K562 (cell line): ENCODE data around the gene PYY. TPM values are rescaled to one million over a fixed set of nuclear protein-coding genes. Genes with fewer than 3 reads are reported as not detected.
A peak's percentile ranks its signal among the peaks of the same experiment; 100 is the strongest.

Source experiments
- ATAC-seq: fragments of 200-7000 bp; cut with Tn5 transposase; 3 replicates; pipeline ENCODE4 v1.9.1; 2020; ENCODE audit warnings: moderate library complexity
- BruUV-seq: library from RNA; stranded (reverse); fragments of 400-500 nt; replicated peaks from 2 replicates; lab custom pipeline; 2021; lab: Mats Ljungman, UMichigan
- CTCF ChIA-PET: fragments of 300-600 bp; formaldehyde crosslinking; extraction: SDS; loops from one replicate; lab custom pipeline; 2021; ENCODE audit warnings: low intra/inter-chr PET ratio; lab: Yijun Ruan, JAX
- POLR2A ChIA-PET: fragments of 300-600, 350-650 bp; sonication (Branson Sonifier 250); formaldehyde crosslinking; extraction: SDS; loops from one replicate; lab custom pipeline; 2021; ENCODE audit warnings: antibody characterized with exemption, inconsistent platforms; lab: Yijun Ruan, JAX
- DNase-seq, 4 experiments: peaks; one replicate each; pipeline versions ENCODE4 v3.0.0 to v3.0.0-alpha.2; 2011 to 2018; ENCODE audit warnings: low spot score in 3 of 4, mixed read lengths in 3 of 4; ENCODE audit errors: extremely low read depth in 1 of 4
- FAIRE-seq: peaks from 2 replicates; lab custom pipeline; 2011; peaks lifted over from hg19 to GRCh38; lab: Jason Lieb, UNC
- H2AFZ ChIP-seq: 2 replicates; pipeline ENCODE4 v1.6.0; 2011; ENCODE audit warnings: low read depth, low read length, control low read depth, inconsistent platforms
- H3K27ac ChIP-seq: fragments of 200-600 bp; 3 replicates; pipeline ENCODE4 v1.8.0; 2011; ENCODE audit warnings: low read depth, mild to moderate bottlenecking, control low read depth, inconsistent platforms, low read length, moderate library complexity, mixed read lengths; ENCODE audit errors: extremely low read depth
- H3K27me3 ChIP-seq, 2 experiments: fragments of 300-600 bp in 1 of 2; 2 replicates in 1 of 2; 3 replicates in 1 of 2; pipeline versions ENCODE4 v1.6.0 to v1.8.0; 2011; ENCODE audit warnings: inconsistent platforms in 2 of 2, low read length in 2 of 2, mild to moderate bottlenecking in 1 of 2, mixed read lengths in 1 of 2, moderate library complexity in 1 of 2; ENCODE audit not compliant: control insufficient read depth in 2 of 2, insufficient read depth in 2 of 2
- H3K36me3 ChIP-seq: fragments of 300-600 bp; 3 replicates; pipeline ENCODE4 v1.8.0; 2011; ENCODE audit warnings: mild to moderate bottlenecking, low read length, inconsistent platforms; ENCODE audit not compliant: control insufficient read depth, insufficient read depth
- H3K4me1 ChIP-seq, 2 experiments: fragments of 200-600 bp in 1 of 2; replicated peaks in 1 of 2; 2 replicates in 1 of 2; 3 replicates in 1 of 2; pipeline versions ENCODE4 v1.5.1 to v1.8.0; 2011; ENCODE audit warnings: inconsistent platforms in 2 of 2, low read length in 2 of 2, mild to moderate bottlenecking in 1 of 2, mixed read lengths in 1 of 2, moderate library complexity in 1 of 2; ENCODE audit not compliant: control insufficient read depth in 2 of 2, insufficient read depth in 2 of 2
- H3K4me2 ChIP-seq: 2 replicates; pipeline ENCODE4 v1.6.1; 2011; ENCODE audit warnings: low read length, control low read depth, inconsistent platforms, mixed read lengths; ENCODE audit not compliant: insufficient read depth
- H3K4me3 ChIP-seq: fragments of 200-600 bp; sonication (generic), shearing (Covaris generic); 2 replicates; pipeline ENCODE4 v1.5.1; 2016; ENCODE audit warnings: control low read depth, inconsistent platforms
- H3K79me2 ChIP-seq: fragments of 200-600 bp; 3 replicates; pipeline ENCODE4 v1.8.0; 2011; ENCODE audit warnings: low read length, inconsistent platforms; ENCODE audit not compliant: control insufficient read depth, insufficient read depth
- H3K9ac ChIP-seq, 2 experiments: 2 replicates each; pipeline versions ENCODE4 v1.6.0 to v1.6.1; 2011; ENCODE audit warnings: low read depth in 2 of 2, low read length in 2 of 2, control low read depth in 1 of 2, inconsistent platforms in 1 of 2, mild to moderate bottlenecking in 1 of 2, mixed read lengths in 1 of 2; ENCODE audit not compliant: insufficient read depth in 1 of 2
- H3K9me1 ChIP-seq: one replicate; pipeline ENCODE4 v1.6.0; 2011; ENCODE audit warnings: inconsistent platforms, mild to moderate bottlenecking, low read length, moderate library complexity; ENCODE audit not compliant: control insufficient read depth, insufficient read depth
- H3K9me3 ChIP-seq: replicated peaks from 2 replicates; pipeline ENCODE4 v1.5.1; 2011; ENCODE audit warnings: low read depth, low read length, inconsistent platforms; ENCODE audit not compliant: control insufficient read depth, insufficient read depth
- H4K20me1 ChIP-seq: replicated peaks from 2 replicates; pipeline ENCODE4 v1.6.1; 2011; ENCODE audit warnings: low read length, inconsistent platforms, mixed read lengths; ENCODE audit not compliant: control insufficient read depth, insufficient read depth
- CHD2 ChIP-seq: IDR thresholded peaks from 2 replicates; pipeline ENCODE4 v1.6.1; 2011; ENCODE audit warnings: low read depth, low read length
- GATA2 ChIP-seq: sonication (generic); formaldehyde crosslinking; IDR thresholded peaks from 2 replicates; pipeline ENCODE4 v1.4.0; 2020; ENCODE audit warnings: mild to moderate bottlenecking, missing genetic modification reagents
- NFATC3 ChIP-seq: fragments of 450-650 bp; IDR thresholded peaks from 2 replicates; pipeline ENCODE4 v1.6.1; 2017; ENCODE audit warnings: mild to moderate bottlenecking
- STAT5B ChIP-seq: fragments of 250-450 bp; sonication (Bioruptor Pico); IDR thresholded peaks from 2 replicates; pipeline ENCODE4 v1.8.0; 2021; ENCODE audit warnings: mild to moderate bottlenecking, inconsistent platforms
- WGBS: fragments of 100-300 bp; shearing (Covaris generic); methylation state at CpG from one replicate; pipeline ENCODE4 v1.1.6; 2016; ENCODE audit warnings: low coverage, mixed read lengths; ENCODE audit not compliant: insufficient coverage; ENCODE audit errors: missing lambda C conversion rate; 5-methylcytosine and 5-hydroxymethylcytosine counted together
- in situ Hi-C: fragments of 300-500 bp; cut with MboI; formaldehyde crosslinking; loops from 4 replicates; pipeline ENCODE4 v1.15.0; 2018; ENCODE audit warnings: inconsistent platforms, mixed read lengths
- intact Hi-C: fragments of 100-400 bp; cut with micrococcal nuclease; formaldehyde crosslinking; loops from 2 replicates; pipeline ENCODE4 v1.14.2; 2022
- polyA plus RNA-seq, 8 experiments: library from polyadenylated mRNA; depleted of rRNA in 4 of 8; stranded (reverse) in 5 of 8; unstranded in 3 of 8; fragments of >200 nt; fragmentation: Nextera tagmentation in 2 of 8; fragmentation: Illumina TruSeq in 1 of 8; extraction: Ambion mirVana in 2 of 8; extraction: Trizol in 1 of 8; gene quantifications; 2 replicates each; pipeline versions ENCODE4 v1.2.1 to v1.2.3, GENCODE V29; 2011 to 2014; ENCODE audit warnings: inconsistent platforms in 1 of 8, missing spikeins in 1 of 8
- total RNA-seq, 7 experiments: library from RNA; depleted of rRNA in 6 of 7; stranded (reverse); fragments of >200 nt in 6 of 7; fragmentation: Illumina TruSeq in 2 of 7; extraction: Trizol in 2 of 7; gene quantifications; 2 replicates each; pipeline versions ENCODE4 v1.2.1 to v1.2.3, GENCODE V29; 2011 to 2021; ENCODE audit warnings: low replicate concordance in 1 of 7
- TF ChIP-seq, protein P1 (sequence below): IDR thresholded peaks from 2 replicates; pipeline ENCODE4 v1.6.1; 2014; ENCODE audit warnings: antibody characterized with exemption

The PYY gene
- total and polyA plus RNA-seq, 9 of the 15 experiments (the other 6 are each of a cell fraction or from before 2014, with no cell fraction given), result not detected

DNA sequence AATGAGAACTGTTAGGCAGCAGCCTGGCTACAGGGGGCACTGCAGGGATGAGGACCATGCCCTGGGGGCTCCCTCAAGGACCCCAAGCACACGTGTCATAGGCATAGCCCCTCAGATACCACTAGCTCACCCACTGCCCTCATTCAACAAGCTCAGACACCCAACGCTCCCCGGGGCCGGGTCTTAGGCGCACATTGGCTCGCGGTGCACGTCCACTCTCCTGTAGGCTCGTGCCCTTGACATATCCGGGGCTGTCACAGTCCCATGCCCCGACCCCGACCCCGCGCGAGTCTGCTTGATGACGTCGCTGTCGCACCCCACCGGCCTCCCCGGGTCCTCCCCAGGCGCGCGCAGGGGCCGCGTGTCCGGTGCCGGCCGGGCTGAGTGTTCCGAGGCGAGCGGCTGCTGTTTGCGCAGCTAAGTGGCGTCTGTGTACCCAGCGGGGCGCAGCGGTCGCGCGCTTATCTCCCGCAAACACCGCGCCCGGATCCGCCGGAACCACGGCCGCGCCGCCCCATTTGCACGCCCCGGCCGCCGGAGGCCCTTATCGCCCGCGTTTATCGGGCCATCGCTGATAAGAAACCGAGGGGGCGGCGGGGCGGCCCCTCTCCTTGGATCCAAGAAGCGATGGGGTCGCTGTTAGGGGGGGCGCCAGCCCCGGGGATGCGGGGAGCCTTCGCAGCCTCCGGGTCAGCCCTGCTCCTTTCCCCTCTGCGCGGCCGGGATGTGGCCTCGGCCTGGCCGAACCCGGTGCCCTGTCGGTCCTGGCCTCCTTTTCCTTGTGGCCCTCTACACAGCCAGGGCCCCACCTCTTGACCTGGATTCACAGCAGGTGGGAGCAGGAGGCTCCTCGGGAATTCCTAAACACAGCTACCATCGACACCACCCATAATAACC is 30.0 kb upstream of the PYY start (continued):
- no peak for TF ChIP-seq STAT5B
- TF ChIP-seq NFATC3, result no peak
- TF ChIP-seq, protein P1, sequence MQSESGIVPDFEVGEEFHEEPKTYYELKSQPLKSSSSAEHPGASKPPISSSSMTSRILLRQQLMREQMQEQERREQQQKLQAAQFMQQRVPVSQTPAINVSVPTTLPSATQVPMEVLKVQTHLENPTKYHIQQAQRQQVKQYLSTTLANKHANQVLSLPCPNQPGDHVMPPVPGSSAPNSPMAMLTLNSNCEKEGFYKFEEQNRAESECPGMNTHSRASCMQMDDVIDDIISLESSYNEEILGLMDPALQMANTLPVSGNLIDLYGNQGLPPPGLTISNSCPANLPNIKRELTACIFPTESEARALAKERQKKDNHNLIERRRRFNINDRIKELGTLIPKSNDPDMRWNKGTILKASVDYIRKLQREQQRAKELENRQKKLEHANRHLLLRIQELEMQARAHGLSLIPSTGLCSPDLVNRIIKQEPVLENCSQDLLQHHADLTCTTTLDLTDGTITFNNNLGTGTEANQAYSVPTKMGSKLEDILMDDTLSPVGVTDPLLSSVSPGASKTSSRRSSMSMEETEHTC, result no peak

DNA sequence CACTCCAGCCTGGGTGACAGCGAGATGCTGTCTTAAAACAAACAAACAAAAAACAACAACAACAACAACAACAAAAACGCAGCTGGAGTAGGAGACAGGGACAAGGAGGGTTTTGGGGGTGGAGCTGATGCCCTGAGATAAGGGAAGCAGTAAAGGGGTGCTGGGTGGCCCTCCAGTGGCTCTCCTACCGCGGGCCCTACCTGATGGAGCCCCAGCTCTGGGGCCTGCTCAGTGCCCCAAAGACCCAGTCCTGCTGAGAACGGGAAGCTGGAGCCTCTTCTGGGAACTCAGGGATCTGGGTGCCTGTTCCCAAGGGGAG is 29.4 kb upstream of the PYY start:
- 12% methylated on average over 5 of the region's 5 CpGs for WGBS
- Histone ChIP-seq H3K79me2 (no peaks in the 10 kb centered on the region), H3K36me3 (no peaks in the 10 kb centered on the region), H4K20me1 (peaks cover 10% of the 10 kb centered on the region; the same call in 1 of the 2 replicates), H3K9me3 (no peaks in the 10 kb centered on the region), H3K9ac (peak overlapping the region; percentile 59 to 91), H3K27me3 (peaks cover 23 to 36% of the 10 kb centered on the region in 2 experiments), H3K9me1 (no peaks in the 10 kb centered on the region), H3K4me2 (peak overlapping the region; percentile 86), H3K4me1 (peaks cover 5 to 12% of the 10 kb centered on the region in 2 experiments), H2AFZ (peak overlapping the region; percentile 96), H3K4me3 (peak overlapping the region; percentile 47), H3K27ac (no peak overlapping the region; the same call in 1 of the 3 replicates)
- peak in 2 of 4 experiments; percentile 49 to 50 for DNase-seq
- FAIRE-seq, result peak; percentile 63
- no peak for ATAC-seq
- POLR2A ChIA-PET, result interaction anchor here (0.5 to 1.8 kb wide), 7 partner anchors 13 to 1166 kb away, joined by 3 to 7 read pairs (median 3); no protein-coding TSS in a partner anchor
- BruUV-seq, result no TSS peak
- CTCF ChIA-PET, result interaction anchor here (0.8 to 1.0 kb wide), 2 partner anchors 12 to 75 kb away, joined by 3 to 9 read pairs; no protein-coding TSS in a partner anchor
- intact Hi-C loops (no loop called here), in situ Hi-C loops (no loop called here)
- TF ChIP-seq CHD2, result no peak
- peak; percentile 12; the same call in 1 of the 2 replicates for TF ChIP-seq GATA2 (CRISPR knock-in tag)
